GM18499 (cell line): ENCODE measurements around the gene MEX3A.
"Not testable (repeated sequence)": the region's sequence is repeated elsewhere in the genome, so short reads cannot be mapped to it uniquely, and the experiment has no call there.

Experiments used
- ATAC-seq: cut with Tn5 transposase; IDR thresholded peaks from one replicate; pipeline ENCODE4 v1.9.1; 2021; ENCODE audit warnings: moderate number of reproducible peaks; ENCODE audit not compliant: insufficient read depth, unreplicated experiment

MEX3A gene

GRCh38 chr1:156080241-156080862, 1.9 kb downstream of the MEX3A start:
- no peak for ATAC-seq

DNA sequence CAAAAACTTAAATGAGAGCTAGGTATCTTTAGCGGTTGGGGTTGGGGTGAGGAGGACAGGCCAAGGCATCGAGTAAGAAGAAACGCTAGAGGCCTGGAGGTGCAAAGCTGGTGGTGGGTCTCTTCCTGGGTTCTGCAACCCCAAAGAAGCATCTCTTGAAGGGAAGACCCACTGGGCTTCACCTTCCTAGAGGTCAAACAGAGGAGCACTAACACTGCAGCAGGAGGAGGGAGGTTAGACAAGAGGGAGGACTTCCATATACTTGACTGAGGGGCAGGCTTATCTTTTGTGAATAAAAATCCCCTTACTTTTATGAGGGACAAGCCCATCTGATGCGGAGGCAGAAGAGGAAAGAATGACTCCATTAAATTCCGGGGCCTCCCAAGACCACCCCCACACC, 2.5 kb downstream of the MEX3A start:
- ATAC-seq, result no peak

- ATAC-seq, result no peak
Observed at GRCh38 chr1:156078728-156079127, 3.5 kb downstream of the MEX3A start.

DNA sequence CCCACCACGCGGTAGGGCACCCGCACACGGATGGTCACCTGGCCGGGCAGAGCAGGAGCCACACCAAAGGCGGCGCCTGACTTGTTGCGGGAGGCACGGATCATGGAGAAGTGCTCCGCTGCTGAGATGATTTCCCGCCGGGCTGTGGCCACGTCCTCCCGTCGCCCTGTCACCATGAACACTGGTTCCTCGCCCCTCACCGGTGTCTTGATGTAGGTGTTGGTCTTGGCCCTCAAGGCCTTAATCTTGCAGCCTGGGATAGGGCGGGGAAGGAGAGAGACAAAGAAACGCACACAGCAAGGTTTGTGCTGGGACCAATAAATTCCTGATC, 4.9 kb downstream of the MEX3A start:
- ATAC-seq, result no peak

DNA sequence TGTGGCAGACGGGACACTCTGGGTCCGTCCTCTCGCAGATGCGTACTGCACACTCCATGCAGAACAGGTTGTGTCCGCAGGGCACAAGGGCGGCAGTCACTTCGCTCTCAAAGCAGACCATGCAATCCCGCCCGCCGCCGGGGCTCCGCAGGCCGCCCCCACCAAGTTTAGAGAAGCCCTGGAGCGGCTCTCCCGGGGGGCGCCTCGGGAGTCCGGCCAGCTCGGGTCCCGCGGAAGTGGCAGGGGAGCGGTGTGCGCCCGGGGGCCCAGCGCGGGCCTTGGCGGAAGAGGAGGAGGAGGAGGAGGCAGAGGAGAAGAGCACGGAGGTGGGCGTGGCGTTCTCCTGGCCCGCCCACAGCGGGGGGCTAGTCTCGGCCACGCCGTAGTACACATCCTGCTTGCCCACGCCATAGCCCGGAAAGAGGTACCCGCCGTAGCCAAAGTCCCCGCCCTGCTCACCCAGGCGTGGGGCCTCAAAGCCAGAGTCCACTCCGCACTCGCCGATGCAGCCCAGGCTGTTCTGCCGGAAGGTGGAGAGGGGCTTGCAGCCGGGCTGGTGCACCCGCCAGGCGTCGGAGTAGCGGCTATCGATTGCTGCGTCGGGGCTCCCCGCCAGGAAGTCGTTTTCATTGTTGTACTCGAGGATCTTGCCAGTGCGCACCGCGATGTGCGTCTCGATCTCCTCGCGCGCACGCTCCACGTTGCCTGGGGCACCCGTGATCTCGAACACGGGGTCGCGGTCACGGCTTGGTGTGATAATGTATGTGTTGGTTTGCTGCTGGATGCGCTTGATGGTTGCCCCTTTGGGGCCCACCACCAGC, 5.4 kb downstream of the MEX3A start:
- ATAC-seq, result no peak

DNA sequence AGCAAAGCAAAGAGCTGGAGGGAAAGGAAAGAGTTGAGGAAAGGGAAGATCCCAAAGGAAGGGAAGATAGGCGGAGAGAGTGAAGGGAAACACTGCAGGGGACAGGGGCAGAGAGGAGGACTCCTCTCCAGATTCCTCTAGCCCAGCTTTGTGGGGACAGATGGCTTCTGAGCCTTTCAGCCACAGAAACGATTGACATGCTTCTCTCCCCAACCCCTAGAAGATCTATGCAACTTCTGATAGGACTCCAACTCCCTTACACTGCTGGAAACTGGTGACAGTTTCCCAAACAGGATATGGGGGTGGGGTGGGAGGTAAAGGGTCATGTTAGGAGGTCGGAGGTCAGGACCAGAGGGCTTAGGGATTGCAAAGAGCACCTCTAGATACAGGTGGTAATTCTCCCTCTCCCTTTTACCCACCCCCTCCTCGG, 6.5 kb downstream of the MEX3A start:
- no peak for ATAC-seq

DNA sequence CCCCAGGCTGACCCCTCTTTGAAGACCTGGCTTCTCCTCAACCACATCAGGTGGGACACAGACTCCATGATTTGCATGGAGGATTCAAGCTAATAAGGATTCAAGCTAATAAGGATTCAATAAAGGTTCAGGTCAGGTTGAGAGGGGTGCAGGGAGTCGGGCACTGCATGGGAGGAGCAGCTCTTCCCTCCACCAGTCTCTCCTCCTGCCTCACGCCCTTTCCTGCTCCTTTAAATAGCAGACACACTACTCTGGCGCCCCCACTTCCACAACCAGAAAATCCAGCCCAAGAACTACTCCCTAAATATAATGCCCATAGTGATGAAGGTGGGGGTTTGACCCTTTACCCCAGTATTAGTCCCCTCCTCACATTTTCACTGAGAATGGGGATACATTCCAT, 7.1 kb downstream of the MEX3A start:
- ATAC-seq, result no peak

GRCh38 chr1:156074661-156075060, 7.6 kb downstream of the MEX3A start:
- no peak for ATAC-seq

- no peak for ATAC-seq
Observed at GRCh38 chr1:156073740-156074139, 8.5 kb downstream of the MEX3A start.

DNA sequence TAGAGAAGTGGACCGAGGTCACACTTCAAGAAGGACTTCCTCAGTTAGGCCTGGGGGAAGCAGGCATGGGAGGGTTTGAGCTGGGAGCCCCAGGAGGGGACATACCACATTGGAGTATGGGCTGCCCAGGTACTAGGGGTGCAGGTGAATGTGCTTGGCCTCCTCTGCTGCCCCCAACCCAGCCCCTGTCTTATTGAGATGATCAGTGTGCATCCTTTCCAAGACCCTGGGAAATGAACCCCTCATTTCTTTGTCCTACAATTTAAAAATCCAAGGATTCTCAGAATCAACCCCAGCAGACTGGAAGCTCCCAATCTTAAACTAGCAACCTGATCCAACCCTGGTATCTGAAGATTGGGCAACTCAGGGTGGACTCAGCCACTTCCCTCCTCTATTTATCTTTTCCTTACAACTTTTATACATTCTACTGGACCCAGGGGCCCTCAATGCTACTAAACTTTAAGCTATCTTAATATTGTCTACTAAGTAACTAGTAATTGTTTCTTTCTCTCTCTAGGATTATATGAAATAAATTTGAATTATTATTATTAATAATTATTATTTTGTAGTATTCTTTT, 9.1 kb downstream of the MEX3A start:
- no peak for ATAC-seq

DNA sequence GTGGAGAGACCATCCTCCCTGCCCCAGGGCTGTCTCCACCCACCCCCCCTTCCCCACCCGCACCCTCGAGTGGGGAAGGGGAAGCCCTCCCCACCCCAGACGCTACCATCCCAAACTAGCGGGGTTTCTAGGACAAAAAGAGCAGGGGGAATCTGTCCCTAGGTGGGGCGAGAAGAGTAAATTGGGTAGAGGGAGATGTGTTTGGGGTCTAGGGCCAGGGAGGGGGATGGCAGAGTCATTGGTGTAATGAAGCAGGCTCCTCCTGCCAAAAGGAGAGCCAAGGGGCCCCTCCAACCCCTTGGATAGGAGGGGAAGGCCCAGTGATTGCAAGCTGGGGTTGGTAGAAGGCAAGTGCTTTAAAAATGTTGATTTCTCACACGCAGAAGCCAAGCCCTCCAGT, 10.0 kb downstream of the MEX3A start:
- no peak for ATAC-seq

DNA sequence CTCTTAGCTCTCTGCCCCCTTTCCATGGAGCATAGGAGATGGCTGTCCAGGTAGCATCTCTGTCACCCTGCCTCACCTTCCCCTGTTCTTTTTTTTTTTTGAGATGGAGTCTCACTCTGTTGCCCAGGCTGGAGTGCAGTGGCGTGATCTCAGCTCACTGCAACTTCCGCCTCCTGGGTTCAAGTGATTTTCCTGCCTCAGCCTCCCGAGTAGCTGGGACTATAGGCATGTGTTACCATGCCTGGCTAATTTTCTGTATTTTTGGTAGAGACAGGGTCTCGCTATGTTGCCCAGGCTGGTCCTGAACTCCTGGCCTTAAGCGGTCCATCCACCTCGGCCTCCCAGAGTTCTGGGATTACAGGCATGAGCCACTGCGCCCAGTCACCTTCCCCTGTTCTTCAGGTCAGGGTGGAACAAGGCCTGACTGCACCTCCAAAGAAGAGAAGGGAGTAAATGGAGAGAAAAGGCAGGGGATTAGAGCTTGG, 10.9 kb downstream of the MEX3A start:
- ATAC-seq, result not testable (repeated sequence)

DNA sequence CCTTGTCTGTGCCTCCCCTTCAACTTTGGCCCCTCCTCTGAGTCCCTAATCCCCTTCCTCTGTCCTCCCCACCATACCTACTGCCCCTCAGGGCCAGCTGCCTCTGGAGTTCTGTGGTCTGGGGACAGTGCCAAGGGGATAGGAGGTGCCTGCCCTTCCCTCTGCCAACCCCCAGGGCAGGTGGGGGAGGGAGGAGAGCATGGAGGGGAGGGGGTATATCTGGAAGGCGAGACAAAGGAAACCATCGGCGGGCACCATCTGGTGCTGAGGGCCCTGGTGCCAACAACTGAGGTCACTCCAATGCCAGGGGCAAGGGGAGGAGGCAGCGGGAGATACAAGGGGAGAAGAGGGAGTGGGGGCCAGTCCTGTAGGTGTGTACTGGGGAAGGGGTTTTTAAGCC, 11.7 kb downstream of the MEX3A start:
- ATAC-seq, result no peak

- no peak for ATAC-seq
Observed at GRCh38 chr1:156069490-156070455, 12.5 kb downstream of the MEX3A start.

DNA sequence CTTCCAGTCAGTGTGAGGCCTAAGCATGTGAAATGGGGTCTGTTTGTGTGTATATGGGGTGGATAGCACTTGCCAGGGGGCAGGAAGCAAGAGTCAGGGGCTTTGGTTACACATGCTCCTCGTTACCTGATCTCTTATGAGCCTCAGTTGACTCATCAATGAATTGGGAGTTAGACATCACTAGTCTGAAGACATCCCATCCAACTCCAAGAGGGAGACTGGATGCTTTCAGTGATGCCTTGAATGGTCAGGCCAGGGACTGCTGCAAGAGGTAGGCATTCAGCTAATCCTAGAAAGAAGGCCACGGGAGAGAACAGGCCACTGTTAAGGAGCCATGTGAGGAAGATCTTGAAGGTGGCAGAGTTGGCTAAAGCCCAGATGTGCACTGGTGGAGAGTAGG, 15.0 kb downstream of the MEX3A start:
- no peak for ATAC-seq

GRCh38 chr1:156065871-156066270, 16.4 kb downstream of the MEX3A start:
- ATAC-seq, result no peak

DNA sequence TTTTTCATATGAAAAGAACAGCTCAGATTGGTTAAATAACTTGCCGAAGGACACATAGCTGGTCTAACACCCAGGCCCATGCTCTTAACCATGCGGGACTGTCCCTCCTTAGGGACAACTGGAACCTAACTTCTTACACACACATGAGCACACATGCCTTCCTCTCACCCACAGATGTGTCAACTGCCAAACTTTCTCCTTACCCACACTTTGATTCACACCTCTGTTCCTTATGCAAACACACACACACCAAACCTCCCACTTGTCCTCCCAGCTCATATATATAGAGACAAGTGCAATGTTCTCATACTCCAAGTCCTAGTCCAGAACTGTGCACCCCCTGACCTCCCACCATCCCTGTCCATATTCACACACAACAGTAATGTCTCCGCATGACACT, 17.1 kb downstream of the MEX3A start:
- ATAC-seq, result no peak

- no peak for ATAC-seq
Observed at GRCh38 chr1:156064615-156065014, 17.6 kb downstream of the MEX3A start.

DNA sequence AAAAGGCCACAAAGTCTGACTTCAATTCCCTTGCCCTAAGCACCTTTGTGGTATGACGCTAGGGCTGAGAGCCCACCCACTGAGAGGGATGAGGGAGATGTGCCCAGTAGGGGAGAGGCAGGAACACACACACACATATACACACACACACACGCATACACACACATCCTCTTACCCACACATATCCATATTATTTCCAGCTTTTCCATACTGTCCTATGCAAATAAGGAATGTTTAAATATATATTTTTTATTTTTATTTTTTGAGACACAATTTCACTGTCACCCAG, 18.3 kb downstream of the MEX3A start:
- no peak for ATAC-seq

DNA sequence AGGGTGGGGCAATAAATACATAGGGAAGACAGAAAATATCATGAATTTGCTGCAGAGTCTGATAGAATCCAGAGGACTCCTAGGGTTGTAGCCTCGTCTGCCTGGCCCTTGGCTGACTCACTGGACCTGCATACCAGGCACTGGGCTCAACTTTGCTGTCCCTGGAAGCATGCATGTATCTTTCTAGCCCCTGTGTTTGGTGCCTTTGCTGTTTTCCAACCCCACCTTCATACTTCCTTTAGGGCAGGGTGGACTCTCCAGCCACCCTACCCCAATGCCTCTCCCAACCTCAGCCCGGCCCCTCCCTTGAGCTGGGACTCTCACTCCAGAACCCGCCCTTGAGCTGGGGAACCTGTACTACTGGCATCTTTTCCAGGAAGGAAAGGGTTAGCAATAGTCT, 20.1 kb downstream of the MEX3A start:
- no peak for ATAC-seq
